HepG2 (cell line): ENCODE data around the gene C19orf85. TPM values are rescaled to one million over a fixed set of nuclear protein-coding genes. Genes with fewer than 3 reads are reported as not detected.

Experiments used
- BCL3 ChIP-seq: sonication (generic); formaldehyde crosslinking; IDR thresholded peaks from 2 replicates; pipeline ENCODE4 v1.5.1; 2020; ENCODE audit warnings: mild to moderate bottlenecking, missing genetic modification reagents, moderate library complexity
- DBP ChIP-seq: sonication (generic); formaldehyde crosslinking; IDR thresholded peaks from 2 replicates; pipeline ENCODE4 v1.4.0; 2020; ENCODE audit warnings: missing genetic modification reagents; ENCODE audit errors: not compliant biosample characterization
- ESRRA ChIP-seq: sonication (generic); formaldehyde crosslinking; IDR thresholded peaks from 2 replicates; pipeline ENCODE4 v1.5.1; 2020; ENCODE audit warnings: mild to moderate bottlenecking, low read depth, missing genetic modification reagents
- HOXA9 ChIP-seq: sonication (generic); formaldehyde crosslinking; IDR thresholded peaks from 2 replicates; pipeline ENCODE4 v1.8.1; 2022; ENCODE audit warnings: missing genetic modification reagents, mild to moderate bottlenecking, moderate library complexity, borderline replicate concordance
- KLF15 ChIP-seq: sonication (generic); formaldehyde crosslinking; IDR thresholded peaks from 2 replicates; pipeline ENCODE4 v1.8.1; 2023; ENCODE audit warnings: borderline replicate concordance, mild to moderate bottlenecking, inconsistent platforms, missing genetic modification reagents, mixed read lengths
- MED13 ChIP-seq: sonication (generic); formaldehyde crosslinking; IDR thresholded peaks from 2 replicates; pipeline ENCODE4 v1.5.0; 2020; ENCODE audit warnings: missing genetic modification reagents
- TMF1 ChIP-seq: sonication (generic); formaldehyde crosslinking; IDR thresholded peaks from 2 replicates; pipeline ENCODE4 v1.8.1; 2022; ENCODE audit warnings: low read depth, missing genetic modification reagents
- ZFP1 ChIP-seq: IDR thresholded peaks from 2 replicates; pipeline ENCODE4 v1.6.1; 2016
- ZKSCAN5 ChIP-seq: sonication (generic); formaldehyde crosslinking; IDR thresholded peaks from 2 replicates; pipeline ENCODE4 v1.5.1; 2020; ENCODE audit warnings: mild to moderate bottlenecking, missing genetic modification reagents
- ZNF326 ChIP-seq: sonication (generic); formaldehyde crosslinking; IDR thresholded peaks from 2 replicates; pipeline ENCODE4 v1.4.0; 2020; ENCODE audit warnings: missing genetic modification reagents, borderline replicate concordance
- ZNF512 ChIP-seq: sonication (generic); formaldehyde crosslinking; IDR thresholded peaks from 2 replicates; pipeline ENCODE4 v1.4.0; 2020; ENCODE audit warnings: mild to moderate bottlenecking, missing genetic modification reagents
- ZNF564 ChIP-seq: sonication (generic); formaldehyde crosslinking; IDR thresholded peaks from 2 replicates; pipeline ENCODE4 v1.8.1; 2023; ENCODE audit warnings: mild to moderate bottlenecking, missing genetic modification reagents
- ZNF850 ChIP-seq: sonication (generic); formaldehyde crosslinking; conservative IDR thresholded peaks from 2 replicates; pipeline ENCODE4 v1.9.0; 2021; ENCODE audit warnings: mild to moderate bottlenecking, missing genetic modification reagents
- polyA plus RNA-seq, 8 experiments: library from polyadenylated mRNA; depleted of rRNA in 3 of 8; stranded (reverse) in 7 of 8; unstranded in 1 of 8; fragments of >200 nt; fragmentation: Illumina TruSeq in 4 of 8; extraction: Trizol in 4 of 8; gene quantifications; 2 replicates each; pipeline versions ENCODE4 v1.2.1 to v1.2.3, GENCODE V29; 2011 to 2016; ENCODE audit warnings: low read depth in 4 of 8, missing spikeins in 1 of 8, mixed read lengths in 1 of 8; ENCODE audit not compliant: insufficient read depth in 1 of 8
- total RNA-seq, 5 experiments: library from RNA; depleted of rRNA; stranded (reverse); fragments of >200 nt; fragmentation: Illumina TruSeq; extraction: Trizol; gene quantifications; 2 replicates each; pipeline ENCODE4 v1.2.3, GENCODE V29; 2016; ENCODE audit warnings: low read depth in 1 of 5
- TF ChIP-seq, protein P1 (sequence below): sonication (generic); formaldehyde crosslinking; IDR thresholded peaks from 2 replicates; pipeline ENCODE4 v1.4.0; 2020; ENCODE audit warnings: missing genetic modification reagents
- TF ChIP-seq, protein P2 (sequence below): sonication (generic); formaldehyde crosslinking; IDR thresholded peaks from 2 replicates; pipeline ENCODE4 v1.4.0; 2020; ENCODE audit warnings: missing genetic modification reagents
- TF ChIP-seq, protein P3 (sequence below): sonication (generic); formaldehyde crosslinking; IDR thresholded peaks from 2 replicates; pipeline ENCODE4 v1.4.0; 2020; ENCODE audit warnings: missing genetic modification reagents, borderline replicate concordance

The C19orf85 gene
- total and polyA plus RNA-seq, 2 of the 13 experiments (the other 11 are each of a cell fraction or from before 2014, with no cell fraction given), result not detected

- TF ChIP-seq BCL3 (no peak), ESRRA (peak; percentile 100), ZNF512 (CRISPR knock-in tag) (no peak), ZNF326 (no peak), MED13 (CRISPR knock-in tag) (0 out of 2 replicates have a peak, but pooled peaks have one; percentile 38), HOXA9 (CRISPR knock-in tag) (no peak), ZNF850 (CRISPR knock-in tag) (no peak), ZFP1 (CRISPR knock-in tag) (0 out of 2 replicates have a peak, but pooled peaks have one; percentile 41), DBP (CRISPR knock-in tag) (peak; percentile 15), ZNF564 (CRISPR knock-in tag) (no peak), TMF1 (CRISPR knock-in tag) (no peak), KLF15 (CRISPR knock-in tag) (no peak; the same call in 1 of the 2 replicates), ZKSCAN5 (peak; percentile 65; the same call in 1 of the 2 replicates)
- TF ChIP-seq, protein P1, sequence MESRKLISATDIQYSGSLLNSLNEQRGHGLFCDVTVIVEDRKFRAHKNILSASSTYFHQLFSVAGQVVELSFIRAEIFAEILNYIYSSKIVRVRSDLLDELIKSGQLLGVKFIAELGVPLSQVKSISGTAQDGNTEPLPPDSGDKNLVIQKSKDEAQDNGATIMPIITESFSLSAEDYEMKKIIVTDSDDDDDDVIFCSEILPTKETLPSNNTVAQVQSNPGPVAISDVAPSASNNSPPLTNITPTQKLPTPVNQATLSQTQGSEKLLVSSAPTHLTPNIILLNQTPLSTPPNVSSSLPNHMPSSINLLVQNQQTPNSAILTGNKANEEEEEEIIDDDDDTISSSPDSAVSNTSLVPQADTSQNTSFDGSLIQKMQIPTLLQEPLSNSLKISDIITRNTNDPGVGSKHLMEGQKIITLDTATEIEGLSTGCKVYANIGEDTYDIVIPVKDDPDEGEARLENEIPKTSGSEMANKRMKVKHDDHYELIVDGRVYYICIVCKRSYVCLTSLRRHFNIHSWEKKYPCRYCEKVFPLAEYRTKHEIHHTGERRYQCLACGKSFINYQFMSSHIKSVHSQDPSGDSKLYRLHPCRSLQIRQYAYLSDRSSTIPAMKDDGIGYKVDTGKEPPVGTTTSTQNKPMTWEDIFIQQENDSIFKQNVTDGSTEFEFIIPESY, result no peak
- TF ChIP-seq, protein P2, sequence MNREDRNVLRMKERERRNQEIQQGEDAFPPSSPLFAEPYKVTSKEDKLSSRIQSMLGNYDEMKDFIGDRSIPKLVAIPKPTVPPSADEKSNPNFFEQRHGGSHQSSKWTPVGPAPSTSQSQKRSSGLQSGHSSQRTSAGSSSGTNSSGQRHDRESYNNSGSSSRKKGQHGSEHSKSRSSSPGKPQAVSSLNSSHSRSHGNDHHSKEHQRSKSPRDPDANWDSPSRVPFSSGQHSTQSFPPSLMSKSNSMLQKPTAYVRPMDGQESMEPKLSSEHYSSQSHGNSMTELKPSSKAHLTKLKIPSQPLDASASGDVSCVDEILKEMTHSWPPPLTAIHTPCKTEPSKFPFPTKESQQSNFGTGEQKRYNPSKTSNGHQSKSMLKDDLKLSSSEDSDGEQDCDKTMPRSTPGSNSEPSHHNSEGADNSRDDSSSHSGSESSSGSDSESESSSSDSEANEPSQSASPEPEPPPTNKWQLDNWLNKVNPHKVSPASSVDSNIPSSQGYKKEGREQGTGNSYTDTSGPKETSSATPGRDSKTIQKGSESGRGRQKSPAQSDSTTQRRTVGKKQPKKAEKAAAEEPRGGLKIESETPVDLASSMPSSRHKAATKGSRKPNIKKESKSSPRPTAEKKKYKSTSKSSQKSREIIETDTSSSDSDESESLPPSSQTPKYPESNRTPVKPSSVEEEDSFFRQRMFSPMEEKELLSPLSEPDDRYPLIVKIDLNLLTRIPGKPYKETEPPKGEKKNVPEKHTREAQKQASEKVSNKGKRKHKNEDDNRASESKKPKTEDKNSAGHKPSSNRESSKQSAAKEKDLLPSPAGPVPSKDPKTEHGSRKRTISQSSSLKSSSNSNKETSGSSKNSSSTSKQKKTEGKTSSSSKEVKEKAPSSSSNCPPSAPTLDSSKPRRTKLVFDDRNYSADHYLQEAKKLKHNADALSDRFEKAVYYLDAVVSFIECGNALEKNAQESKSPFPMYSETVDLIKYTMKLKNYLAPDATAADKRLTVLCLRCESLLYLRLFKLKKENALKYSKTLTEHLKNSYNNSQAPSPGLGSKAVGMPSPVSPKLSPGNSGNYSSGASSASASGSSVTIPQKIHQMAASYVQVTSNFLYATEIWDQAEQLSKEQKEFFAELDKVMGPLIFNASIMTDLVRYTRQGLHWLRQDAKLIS (CRISPR knock-in tag), result 0 out of 2 replicates have a peak, but pooled peaks have one; percentile 17
- TF ChIP-seq, protein P3, sequence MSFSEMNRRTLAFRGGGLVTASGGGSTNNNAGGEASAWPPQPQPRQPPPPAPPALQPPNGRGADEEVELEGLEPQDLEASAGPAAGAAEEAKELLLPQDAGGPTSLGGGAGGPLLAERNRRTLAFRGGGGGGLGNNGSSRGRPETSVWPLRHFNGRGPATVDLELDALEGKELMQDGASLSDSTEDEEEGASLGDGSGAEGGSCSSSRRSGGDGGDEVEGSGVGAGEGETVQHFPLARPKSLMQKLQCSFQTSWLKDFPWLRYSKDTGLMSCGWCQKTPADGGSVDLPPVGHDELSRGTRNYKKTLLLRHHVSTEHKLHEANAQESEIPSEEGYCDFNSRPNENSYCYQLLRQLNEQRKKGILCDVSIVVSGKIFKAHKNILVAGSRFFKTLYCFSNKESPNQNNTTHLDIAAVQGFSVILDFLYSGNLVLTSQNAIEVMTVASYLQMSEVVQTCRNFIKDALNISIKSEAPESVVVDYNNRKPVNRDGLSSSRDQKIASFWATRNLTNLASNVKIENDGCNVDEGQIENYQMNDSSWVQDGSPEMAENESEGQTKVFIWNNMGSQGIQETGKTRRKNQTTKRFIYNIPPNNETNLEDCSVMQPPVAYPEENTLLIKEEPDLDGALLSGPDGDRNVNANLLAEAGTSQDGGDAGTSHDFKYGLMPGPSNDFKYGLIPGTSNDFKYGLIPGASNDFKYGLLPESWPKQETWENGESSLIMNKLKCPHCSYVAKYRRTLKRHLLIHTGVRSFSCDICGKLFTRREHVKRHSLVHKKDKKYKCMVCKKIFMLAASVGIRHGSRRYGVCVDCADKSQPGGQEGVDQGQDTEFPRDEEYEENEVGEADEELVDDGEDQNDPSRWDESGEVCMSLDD (CRISPR knock-in tag), result no peak
Observed at GRCh38 chr19:55461259-55461973, 3.1 kb downstream of the C19orf85 start, which contains the start of gene ISOC2 (continued).
